GM12864 (cell line): ENCODE data around the gene GP1BB.

ENCODE experiments used
- DNase-seq: peaks from one replicate; pipeline ENCODE4 v3.0.0-alpha.2; 2011; ENCODE audit warnings: low read depth
- H3K4me3 ChIP-seq: 2 replicates; pipeline ENCODE4 v1.5.1; 2011; ENCODE audit warnings: mild to moderate bottlenecking, low read depth, low read length, control low read depth
- CTCF ChIP-seq: IDR thresholded peaks from 2 replicates; pipeline ENCODE4 v1.5.1; 2011; ENCODE audit warnings: low read depth, mild to moderate bottlenecking, moderate library complexity, low read length, control low read depth, inconsistent platforms; ENCODE audit errors: missing control alignments

The GP1BB gene

DNA sequence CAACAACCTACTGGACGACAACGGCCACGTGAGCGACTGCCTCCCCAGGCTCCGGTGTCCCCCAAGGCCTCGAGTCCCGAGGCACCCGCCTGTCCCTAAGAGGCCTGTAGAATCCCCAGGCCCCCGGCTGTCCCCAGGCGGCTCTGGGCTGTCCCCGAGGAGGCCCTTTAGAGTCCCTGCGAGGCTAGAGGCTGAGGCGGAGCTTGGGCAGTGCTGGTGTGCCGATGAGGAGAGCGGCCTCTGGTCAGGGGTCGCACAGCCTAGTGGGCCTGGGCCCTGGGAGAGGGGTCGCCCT, 40.9 kb downstream of the GP1BB start:
- no peak for DNase-seq
- no peak overlapping the region for H3K4me3 ChIP-seq
- no peak for TF ChIP-seq CTCF

- no peak for TF ChIP-seq CTCF
These were observed 41.5 kb downstream of the GP1BB start for GRCh38 chr22:19764636-19765476.

DNA sequence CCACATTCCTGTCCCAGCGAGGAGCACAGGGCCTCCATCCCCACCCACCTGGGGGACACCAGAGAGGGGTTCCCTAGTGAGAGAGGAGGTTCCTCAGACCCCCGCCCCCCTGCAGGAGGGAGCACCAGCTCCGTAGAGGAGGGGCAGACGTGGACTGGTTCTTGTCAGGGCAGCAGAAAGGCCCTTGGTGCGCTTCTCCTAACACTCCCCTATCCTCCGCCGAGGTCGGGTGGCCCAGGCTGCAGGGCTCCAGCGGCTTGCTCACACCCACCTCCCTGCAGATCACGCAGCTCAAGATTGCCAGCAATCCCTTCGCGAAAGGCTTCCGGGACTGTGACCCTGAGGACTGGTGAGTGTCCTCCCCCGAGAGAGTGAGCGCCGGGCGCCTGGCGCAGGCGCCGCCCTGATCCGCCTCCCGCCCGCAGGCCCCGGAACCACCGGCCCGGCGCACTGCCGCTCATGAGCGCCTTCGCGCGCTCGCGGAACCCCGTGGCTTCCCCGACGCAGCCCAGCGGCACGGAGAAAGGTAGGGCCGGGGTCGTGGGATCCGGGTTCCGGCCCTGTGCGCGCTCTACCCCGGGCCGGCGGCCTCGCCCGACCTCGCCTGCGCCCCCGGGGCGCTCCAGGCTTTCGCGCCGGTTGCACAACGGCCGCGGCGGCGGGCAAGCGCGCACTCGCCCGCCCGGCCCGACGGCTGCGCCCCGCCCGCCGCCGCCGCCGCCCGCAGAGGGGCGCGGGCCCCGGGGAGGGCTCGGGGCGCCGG, 42.3 kb downstream of the GP1BB start:
- no peak overlapping the region for H3K4me3 ChIP-seq
- TF ChIP-seq CTCF = no peak
- DNase-seq = no peak

More at GRCh38 chr22:19764636-19765476, 41.5 kb downstream of the GP1BB start:
- DNase-seq = no peak
- no peak overlapping the region for H3K4me3 ChIP-seq

GRCh38 chr22:19766240-19766510, 42.8 kb downstream of the GP1BB start:
- no peak for TF ChIP-seq CTCF
- H3K4me3 ChIP-seq = no peak overlapping the region
- no peak for DNase-seq

- no peak for DNase-seq
- H3K4me3 ChIP-seq = no peak overlapping the region
- peak; percentile 23 for TF ChIP-seq CTCF
These were observed 43.4 kb downstream of the GP1BB start for GRCh38 chr22:19766511-19767426.

DNA sequence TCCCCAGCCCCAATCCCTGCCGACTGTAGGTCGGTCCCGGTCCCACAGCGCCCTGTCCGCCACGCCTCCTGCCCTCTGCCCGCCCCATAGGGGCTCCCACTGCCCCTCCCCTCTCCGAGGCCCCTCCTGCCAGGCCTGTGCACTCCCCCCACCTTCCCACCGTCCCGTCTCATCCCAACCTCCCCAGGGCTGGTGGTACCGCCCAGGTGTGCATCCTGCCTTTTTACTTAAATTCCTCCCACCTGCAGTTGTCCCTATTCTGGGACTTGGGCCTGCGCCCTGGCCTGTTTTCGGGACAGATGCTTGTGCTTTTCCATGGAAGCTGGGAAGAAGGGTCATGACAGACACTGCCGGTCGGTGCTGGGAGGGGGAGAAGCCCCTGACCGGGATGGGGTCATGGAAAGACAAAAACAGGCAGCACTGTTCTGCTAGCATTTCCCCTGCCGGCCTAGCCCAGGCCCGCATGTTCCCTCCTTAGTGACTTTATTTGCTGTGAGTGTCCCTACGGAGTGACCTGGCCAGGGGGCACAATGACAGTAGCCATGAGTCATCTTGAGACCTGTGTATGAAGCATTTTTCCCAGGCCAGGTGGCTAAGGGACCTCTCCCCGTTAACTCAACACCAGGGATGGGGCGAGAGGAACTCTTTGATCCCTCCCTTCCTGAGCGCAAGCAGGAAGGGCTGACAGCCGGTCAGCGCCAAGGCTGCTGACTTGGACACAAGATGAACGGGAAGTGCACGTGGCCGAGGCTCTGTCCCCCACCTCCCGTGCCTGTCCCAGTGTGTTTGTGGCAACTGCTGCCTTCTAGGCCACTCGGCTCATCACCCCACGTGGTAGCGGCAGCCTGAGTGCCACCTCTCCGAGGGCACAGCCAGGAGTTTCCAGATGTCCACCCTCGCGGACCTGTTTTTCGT, 44.3 kb downstream of the GP1BB start:
- H3K4me3 ChIP-seq = no peak overlapping the region
- no peak for DNase-seq
- no peak for TF ChIP-seq CTCF
